Vagina (tissue), 2 donors: ENCODE data around the gene CNFN. TPM values are rescaled to one million over a fixed set of nuclear protein-coding genes. Genes with fewer than 3 reads are reported as not detected.
A peak's percentile ranks its signal among the peaks of the same experiment; 100 is the strongest.

Experiments
- DNase-seq, 2 donors: peaks; one replicate each; pipeline ENCODE4 v3.0.0-alpha.2; 2017; ENCODE audit errors: extremely low spot score in 2 of 2
- H3K27ac ChIP-seq: fragments of 200-600 bp; sonication (generic); one replicate; pipeline ENCODE4 v1.5.1; 2019
- H3K27me3 ChIP-seq: fragments of 200-600 bp; sonication (generic); one replicate; pipeline ENCODE4 v1.5.1; 2019
- H3K36me3 ChIP-seq, 2 donors: fragments of 200-600 bp; sonication (generic); one replicate each; pipeline ENCODE4 v1.5.1; 2017 to 2019
- H3K4me1 ChIP-seq: fragments of 200-600 bp; sonication (generic); one replicate; pipeline ENCODE4 v1.5.1; 2019
- H3K4me3 ChIP-seq, 2 donors: fragments of 200-600 bp; sonication (generic); 1 replicate in 1 of 2; 2 replicates in 1 of 2; pipeline ENCODE4 v1.5.1; 2016 to 2019
- H3K9me3 ChIP-seq: fragments of 200-600 bp; sonication (generic); one replicate; pipeline ENCODE4 v1.5.1; 2019
- CTCF ChIP-seq, 3 experiments: fragments of 450-650 bp in 2 of 3; fragments of 200-600 bp in 1 of 3; sonication (generic) in 1 of 3; IDR thresholded peaks; one replicate each; pipeline ENCODE4 v1.5.1; 2017 to 2019; ENCODE audit warnings: antibody characterized with exemption in 3 of 3, mild to moderate bottlenecking in 2 of 3, moderate library complexity in 2 of 3
- POLR2A ChIP-seq, 2 donors: fragments of 450-650 bp; IDR thresholded peaks; one replicate each; pipeline ENCODE4 v1.6.1; 2017; ENCODE audit warnings: antibody characterized with exemption in 2 of 2, mild to moderate bottlenecking in 2 of 2, moderate library complexity in 2 of 2
- POLR2AphosphoS5 ChIP-seq, 2 donors: sonication (generic); formaldehyde crosslinking; IDR thresholded peaks; one replicate each; pipeline ENCODE4 v1.9.0; 2017; ENCODE audit warnings: antibody characterized with exemption in 2 of 2, mild to moderate bottlenecking in 2 of 2, low read depth in 1 of 2; ENCODE audit not compliant: insufficient read depth in 1 of 2
- intact Hi-C: fragments of 100-400 bp; cut with DNase I; formaldehyde crosslinking; loops from one replicate; pipeline ENCODE4 v1.15.1; 2023
- total RNA-seq: library from RNA; depleted of rRNA; stranded (reverse); fragments of >200 nt; gene quantifications from one replicate; pipeline ENCODE4 v1.2.3, GENCODE V29; 2016

CNFN gene
- total RNA-seq, 1 donor from 2014 or later, result 106 TPM

- no peaks in the 10 kb centered on the region for H3K27me3 ChIP-seq
- intact Hi-C loops, result no loop called here
- H3K4me1 ChIP-seq, result peaks cover 22% of the 10 kb centered on the region
- H3K9me3 ChIP-seq, result no peaks in the 10 kb centered on the region
- no peak overlapping the region for H3K27ac ChIP-seq
- TF ChIP-seq POLR2AphosphoS5 (IDR thresholded peaks at IDR 0.05; ENCODE audit: insufficient read depth in 1 of 2, low read depth in 1 of 2) (no peak), POLR2A (IDR thresholded peaks at IDR 0.05) (no peak), CTCF (IDR thresholded peaks at IDR 0.05) (no peak)
- DNase-seq, result no peak
- no peak overlapping the region for H3K4me3 ChIP-seq
- H3K36me3 ChIP-seq, result no peaks in the 10 kb centered on the region
Measured at GRCh38 chr19:42403586-42403985, 13.5 kb upstream of the CNFN start.

DNA sequence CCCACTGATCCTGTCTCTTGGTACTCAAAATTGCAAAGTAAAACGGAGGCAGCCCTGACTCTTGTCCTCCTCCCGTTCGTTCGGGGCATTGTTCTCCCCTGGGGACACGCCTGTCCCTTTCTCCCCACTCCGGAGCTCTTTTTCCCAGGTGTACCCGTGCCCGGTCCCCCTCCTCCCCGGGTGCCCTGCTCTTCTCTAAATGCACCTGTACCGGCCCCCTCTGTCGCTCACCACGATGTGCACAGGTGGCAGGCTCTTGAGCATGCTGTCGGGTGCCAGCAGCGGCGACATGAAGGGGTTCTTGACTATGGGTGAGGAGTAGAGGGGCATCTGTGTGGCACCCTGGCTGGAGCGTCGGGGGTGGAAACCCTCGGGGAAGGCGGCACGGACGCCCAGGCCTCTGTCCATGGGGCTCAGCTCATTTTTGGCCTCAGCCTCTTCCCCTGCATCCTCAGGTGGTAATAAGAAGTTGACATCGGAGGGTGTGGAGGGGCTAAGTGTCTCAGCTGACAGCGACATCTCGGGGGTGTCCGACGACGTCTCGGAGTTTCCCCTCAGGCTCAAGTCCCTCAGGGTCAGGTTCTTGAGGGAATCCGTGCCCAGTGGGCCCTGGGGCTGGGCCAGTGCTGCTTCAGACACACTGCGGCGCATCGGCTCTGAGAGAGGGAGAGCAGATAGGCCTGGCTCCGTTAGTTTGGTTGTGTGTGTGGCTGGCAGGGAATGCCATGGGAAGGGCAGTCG, 12.4 kb upstream of the CNFN start:
- Histone ChIP-seq H3K27me3 (no peaks in the 10 kb centered on the region), H3K9me3 (no peaks in the 10 kb centered on the region), H3K4me1 (peaks cover 30% of the 10 kb centered on the region), H3K27ac (no peak overlapping the region), H3K4me3 (peak overlapping the region; percentile 60 to 65), H3K36me3 (no peaks in the 10 kb centered on the region)
- TF ChIP-seq POLR2A (IDR thresholded peaks at IDR 0.05) (no peak), POLR2AphosphoS5 (IDR thresholded peaks at IDR 0.05; ENCODE audit: insufficient read depth in 1 of 2, low read depth in 1 of 2) (no peak), CTCF (IDR thresholded peaks at IDR 0.05) (no peak)
- no peak for DNase-seq
- intact Hi-C loops, result no loop called here

DNA sequence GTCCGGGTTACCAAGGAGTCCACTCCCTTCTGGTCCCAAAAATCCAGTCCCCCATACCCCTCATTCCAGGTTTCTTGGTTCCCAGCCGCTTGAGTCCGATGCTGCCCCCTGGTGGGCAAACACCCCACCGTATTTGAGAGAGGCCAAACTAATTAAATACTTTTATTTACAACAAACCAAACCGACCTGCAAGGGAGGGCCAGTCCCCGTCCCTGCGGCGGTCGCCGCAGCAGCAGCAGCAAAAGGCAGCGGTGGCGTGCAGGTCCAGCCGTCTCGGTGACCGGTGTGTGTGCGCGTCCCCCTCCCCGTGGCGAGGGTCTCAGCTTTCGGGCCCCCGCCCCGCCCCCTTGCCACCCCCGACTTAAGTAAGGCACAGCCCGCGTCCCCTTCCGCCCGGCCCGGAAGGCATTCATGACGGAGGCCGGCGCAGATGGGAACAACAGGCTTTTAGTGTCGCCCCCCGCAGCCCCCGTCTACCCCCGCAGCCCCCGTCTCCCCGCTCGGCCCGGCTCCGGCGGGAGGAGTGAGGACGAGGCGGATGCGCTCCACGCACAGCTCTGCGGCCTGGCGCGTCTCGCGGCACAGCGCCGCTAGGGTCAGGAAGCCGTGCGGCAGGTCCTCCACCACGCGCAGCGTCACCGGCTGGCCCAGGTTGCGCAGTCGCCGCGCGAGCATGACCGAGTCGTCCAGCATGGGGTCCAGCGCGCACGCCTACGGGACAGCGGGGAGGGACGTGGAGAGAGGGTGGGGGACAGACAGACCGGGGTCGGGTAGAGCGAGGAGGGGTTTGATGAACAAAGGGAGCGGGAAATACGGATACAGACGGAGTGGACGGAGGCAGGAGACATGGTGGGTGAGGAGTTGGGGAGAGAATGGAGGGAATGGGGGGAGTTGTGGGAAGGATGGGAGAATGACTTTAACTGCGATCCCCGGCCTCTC, 11.5 kb upstream of the CNFN start:
- DNase-seq, result no peak
- H3K27me3 ChIP-seq, result no peaks in the 10 kb centered on the region
- no peaks in the 10 kb centered on the region for H3K36me3 ChIP-seq
- H3K4me3 ChIP-seq, result peak overlapping the region; percentile 60 to 65
- peak overlapping the region; percentile 73 for H3K27ac ChIP-seq
- intact Hi-C loops, result no loop called here
- TF ChIP-seq POLR2A (IDR thresholded peaks at IDR 0.05), result no peak
- TF ChIP-seq CTCF (IDR thresholded peaks at IDR 0.05), result peak; percentile 48 to 92 (median 68)
- TF ChIP-seq POLR2AphosphoS5 (IDR thresholded peaks at IDR 0.05; ENCODE audit: insufficient read depth in 1 of 2, low read depth in 1 of 2), result peak in 1 of 2 donors; percentile 26
- peaks cover 35% of the 10 kb centered on the region for H3K4me1 ChIP-seq
- H3K9me3 ChIP-seq, result no peaks in the 10 kb centered on the region

GRCh38 chr19:42400404-42400803, 10.3 kb upstream of the CNFN start:
- H3K4me1 ChIP-seq, result peaks cover 43% of the 10 kb centered on the region
- intact Hi-C loops, result no loop called here
- no peaks in the 10 kb centered on the region for H3K9me3 ChIP-seq
- H3K27me3 ChIP-seq, result no peaks in the 10 kb centered on the region
- H3K4me3 ChIP-seq, result no peak overlapping the region
- H3K27ac ChIP-seq, result no peak overlapping the region
- no peaks in the 10 kb centered on the region for H3K36me3 ChIP-seq
- TF ChIP-seq POLR2AphosphoS5 (IDR thresholded peaks at IDR 0.05; ENCODE audit: insufficient read depth in 1 of 2, low read depth in 1 of 2) (no peak), CTCF (IDR thresholded peaks at IDR 0.05) (no peak), POLR2A (IDR thresholded peaks at IDR 0.05) (no peak)
- DNase-seq, result no peak
